Measurements from ENCODE around the gene ATP10A. TPM values are rescaled to one million over a fixed set of nuclear protein-coding genes. Genes with fewer than 3 reads are reported as not detected.

ATP10A gene
- total and polyA plus RNA-seq, 8 donors, result 1.5 to 15.2 (median 3.2) TPM

- H3K4me1 ChIP-seq, result peaks cover 4 to 38% (median 26%) of the 10 kb centered on the region in 4 donors
- H3K4me3 ChIP-seq, result no peak overlapping the region
- TF ChIP-seq POLR2AphosphoS5 (IDR thresholded peaks at IDR 0.05) (no peak), POLR2A (IDR thresholded peaks at IDR 0.05) (no peak), EP300 (IDR thresholded peaks at IDR 0.05) (no peak), CTCF (IDR thresholded peaks at IDR 0.05) (no peak)
- DNase-seq, result no peak
- intact Hi-C loops (cut with DNase I; ENCODE audit: low total_unique reads), result no loop called here
- 48 to 80% (median 63%) methylated on average over 2 of the region's 2 CpGs for WGBS, 5 donors
- H3K27me3 ChIP-seq, result no peaks in the 10 kb centered on the region
- no peaks in the 10 kb centered on the region for H3K9me3 ChIP-seq
- peak overlapping the region in 1 of 5 donors; percentile 18 for H3K27ac ChIP-seq
- H3K36me3 ChIP-seq, result no peaks in the 10 kb centered on the region
These were observed 16.1 kb downstream of the ATP10A start for GRCh38 chr15:25847051-25847450.

- peak in 1 of 2 donors; percentile 45 for DNase-seq
- TF ChIP-seq POLR2AphosphoS5 (IDR thresholded peaks at IDR 0.05) (no peak), EP300 (IDR thresholded peaks at IDR 0.05) (no peak), CTCF (IDR thresholded peaks at IDR 0.05) (no peak), POLR2A (IDR thresholded peaks at IDR 0.05) (no peak)
- no peaks in the 10 kb centered on the region for H3K27me3 ChIP-seq
- H3K4me3 ChIP-seq, result no peak overlapping the region
- H3K9me3 ChIP-seq, result no peaks in the 10 kb centered on the region
- 64 to 73% (median 71%) methylated on average over 7 of the region's 7 CpGs for WGBS, 5 donors
- H3K27ac ChIP-seq, result peak overlapping the region in 1 of 5 donors; percentile 18
- no peaks in the 10 kb centered on the region for H3K36me3 ChIP-seq
- intact Hi-C loops (cut with DNase I; ENCODE audit: low total_unique reads), result no loop called here
- peaks cover 4 to 35% (median 26%) of the 10 kb centered on the region in 4 donors for H3K4me1 ChIP-seq
These were observed 16.8 kb downstream of the ATP10A start for GRCh38 chr15:25846377-25846776.

- TF ChIP-seq EP300 (IDR thresholded peaks at IDR 0.05) (no peak), POLR2AphosphoS5 (IDR thresholded peaks at IDR 0.05) (no peak), POLR2A (IDR thresholded peaks at IDR 0.05) (no peak), CTCF (IDR thresholded peaks at IDR 0.05) (no peak)
- Histone ChIP-seq H3K36me3 (no peaks in the 10 kb centered on the region), H3K9me3 (no peaks in the 10 kb centered on the region), H3K4me1 (peaks cover 4 to 28% (median 18%) of the 10 kb centered on the region in 4 donors), H3K27ac (peak overlapping the region in 1 of 5 donors; percentile 15), H3K27me3 (no peaks in the 10 kb centered on the region), H3K4me3 (no peak overlapping the region)
- intact Hi-C loops (cut with DNase I; ENCODE audit: low total_unique reads), result no loop called here
- DNase-seq, result no peak
- WGBS, 5 donors, result 48 to 73% (median 56%) methylated on average over 13 to 14 of the region's 14 CpGs
These were observed 18.0 kb downstream of the ATP10A start for GRCh38 chr15:25844981-25845680.

- WGBS, 5 donors, result 75 to 96% (median 86%) methylated on average over 6 of the region's 6 CpGs
- TF ChIP-seq POLR2A (IDR thresholded peaks at IDR 0.05) (no peak), POLR2AphosphoS5 (IDR thresholded peaks at IDR 0.05) (no peak), EP300 (IDR thresholded peaks at IDR 0.05) (no peak), CTCF (IDR thresholded peaks at IDR 0.05) (no peak)
- Histone ChIP-seq H3K9me3 (no peaks in the 10 kb centered on the region), H3K36me3 (no peaks in the 10 kb centered on the region), H3K4me3 (no peak overlapping the region), H3K27me3 (no peaks in the 10 kb centered on the region), H3K4me1 (peaks cover 4 to 22% (median 15%) of the 10 kb centered on the region in 4 donors), H3K27ac (peak overlapping the region in 1 of 5 donors; percentile 73)
- intact Hi-C loops (cut with DNase I; ENCODE audit: low total_unique reads), result no loop called here
- no peak for DNase-seq
These were observed 18.6 kb downstream of the ATP10A start for GRCh38 chr15:25844542-25844941.

All from stomach (tissue), 9 donors.